H9 (cell line): Measurements from ENCODE around the gene TAS1R1. TPM values are rescaled to one million over a fixed set of nuclear protein-coding genes. Genes with fewer than 3 reads are reported as not detected.

Experiments used
- DNase-seq: peaks from one replicate; pipeline ENCODE4 v3.0.0-alpha.2; 2017
- H2AFZ ChIP-seq: one replicate; pipeline ENCODE4 v1.6.1; 2013; ENCODE audit warnings: mild to moderate bottlenecking, low read length, control low read depth, moderate library complexity
- H2AK5ac ChIP-seq: 2 replicates; pipeline ENCODE4 v1.6.1; 2013; ENCODE audit warnings: low read length, control low read depth, mixed read lengths; ENCODE audit not compliant: insufficient read length
- H2BK120ac ChIP-seq: one replicate; pipeline ENCODE4 v1.6.1; 2013; ENCODE audit warnings: low read depth, mild to moderate bottlenecking, low read length, control low read depth, inconsistent platforms; ENCODE audit not compliant: poor library complexity, severe bottlenecking
- H2BK12ac ChIP-seq: 2 replicates; pipeline ENCODE4 v1.6.1; 2013; ENCODE audit warnings: low read length, control low read depth, mixed read lengths, low read depth; ENCODE audit not compliant: insufficient read length
- H2BK15ac ChIP-seq: 2 replicates; pipeline ENCODE4 v1.6.1; 2013; ENCODE audit warnings: low read depth, low read length, control low read depth
- H2BK20ac ChIP-seq: one replicate; pipeline ENCODE4 v1.6.1; 2013; ENCODE audit warnings: low read depth, mild to moderate bottlenecking, low read length, control low read depth, inconsistent platforms; ENCODE audit not compliant: poor library complexity, severe bottlenecking
- H2BK5ac ChIP-seq: 2 replicates; pipeline ENCODE4 v1.6.1; 2013; ENCODE audit warnings: low read length, control low read depth, mixed read lengths; ENCODE audit not compliant: insufficient read length
- H3K14ac ChIP-seq: 2 replicates; pipeline ENCODE4 v1.6.1; 2013; ENCODE audit warnings: low read length, control low read depth; ENCODE audit not compliant: insufficient read depth
- H3K18ac ChIP-seq: 2 replicates; pipeline ENCODE4 v1.6.1; 2013; ENCODE audit warnings: low read depth, mild to moderate bottlenecking, mixed read lengths, low read length, control low read depth; ENCODE audit not compliant: insufficient read length
- H3K23ac ChIP-seq: 2 replicates; pipeline ENCODE4 v1.6.1; 2013; ENCODE audit warnings: low read length, control low read depth, mixed read lengths, low read depth; ENCODE audit not compliant: insufficient read length
- H3K23me2 ChIP-seq: 2 replicates; pipeline ENCODE4 v1.6.1; 2013; ENCODE audit warnings: low read depth, mild to moderate bottlenecking, mixed read lengths, low read length, control low read depth; ENCODE audit not compliant: insufficient read length, poor library complexity, severe bottlenecking
- H3K27ac ChIP-seq: 2 replicates; pipeline ENCODE4 v1.5.1; 2013; ENCODE audit warnings: low read length, control low read depth, mixed read lengths, low read depth; ENCODE audit not compliant: insufficient read length
- H3K27me3 ChIP-seq: 2 replicates; pipeline ENCODE4 v1.6.1; 2013; ENCODE audit warnings: low read length, control low read depth, inconsistent platforms; ENCODE audit not compliant: insufficient read depth
- H3K4ac ChIP-seq: 2 replicates; pipeline ENCODE4 v1.6.1; 2013; ENCODE audit warnings: low read depth, mild to moderate bottlenecking, control low read depth, inconsistent platforms, low read length, moderate library complexity
- H3K4me1 ChIP-seq: 2 replicates; pipeline ENCODE4 v1.6.1; 2013; ENCODE audit warnings: low read length, control low read depth, inconsistent platforms; ENCODE audit not compliant: insufficient read depth
- H3K4me2 ChIP-seq: 2 replicates; pipeline ENCODE4 v1.6.1; 2013; ENCODE audit warnings: low read length, control low read depth, mixed read lengths; ENCODE audit not compliant: insufficient read length, insufficient read depth
- H3K56ac ChIP-seq: 2 replicates; pipeline ENCODE4 v1.6.1; 2013; ENCODE audit warnings: low read depth, mild to moderate bottlenecking, mixed read lengths, low read length, control low read depth; ENCODE audit not compliant: insufficient read length
- H3K79me1 ChIP-seq: 2 replicates; pipeline ENCODE4 v1.6.1; 2013; ENCODE audit warnings: low read depth, mild to moderate bottlenecking, moderate library complexity, low read length, control low read depth, inconsistent platforms; ENCODE audit not compliant: insufficient read depth, poor library complexity, severe bottlenecking
- H3K79me2 ChIP-seq: 2 replicates; pipeline ENCODE4 v1.6.1; 2013; ENCODE audit warnings: low read length, control low read depth, inconsistent platforms; ENCODE audit not compliant: insufficient read depth
- H3K9ac ChIP-seq: 2 replicates; pipeline ENCODE4 v1.6.1; 2013; ENCODE audit warnings: low read length, control low read depth, mixed read lengths; ENCODE audit not compliant: insufficient read length; ENCODE audit errors: extremely low read depth
- H3K9me3 ChIP-seq: one replicate; pipeline ENCODE4 v1.6.1; 2013; ENCODE audit warnings: low read depth, low read length, inconsistent platforms; ENCODE audit not compliant: control insufficient read depth
- H3T11ph ChIP-seq: one replicate; pipeline ENCODE4 v1.6.1; 2013; ENCODE audit warnings: mild to moderate bottlenecking, low read length, control low read depth, inconsistent platforms
- H4K20me1 ChIP-seq: one replicate; pipeline ENCODE4 v1.6.1; 2013; ENCODE audit not compliant: control insufficient read depth, insufficient read length, insufficient read depth
- H4K5ac ChIP-seq: 2 replicates; pipeline ENCODE4 v1.6.1; 2013; ENCODE audit warnings: low read depth, mild to moderate bottlenecking, mixed read lengths, low read length, control low read depth; ENCODE audit not compliant: insufficient read length
- H4K8ac ChIP-seq: replicated peaks from 2 replicates; pipeline ENCODE4 v1.6.1; 2013; ENCODE audit warnings: low read length, control low read depth, mixed read lengths, low read depth; ENCODE audit not compliant: insufficient read length
- H4K91ac ChIP-seq: 2 replicates; pipeline ENCODE4 v1.6.1; 2013; ENCODE audit warnings: low read depth, mild to moderate bottlenecking, moderate library complexity, mixed read lengths, low read length, control low read depth; ENCODE audit not compliant: insufficient read length
- H3K27ac Mint-ChIP-seq, 3 experiments: 2 replicates in 2 of 3; 3 replicates in 1 of 3; pipeline ENCODE4 v1.8.0; 2020 to 2021; ENCODE audit warnings: mixed read lengths in 3 of 3, mild to moderate bottlenecking in 1 of 3, moderate library complexity in 1 of 3
- H3K27me3 Mint-ChIP-seq: 2 replicates; pipeline ENCODE4 v1.8.0; 2021; ENCODE audit warnings: low read depth, mild to moderate bottlenecking, moderate library complexity, mixed read lengths
- H3K36me3 Mint-ChIP-seq, 3 experiments: 2 replicates in 2 of 3; 3 replicates in 1 of 3; pipeline ENCODE4 v1.8.0; 2020 to 2021; ENCODE audit warnings: low read depth in 3 of 3, mixed read lengths in 3 of 3; ENCODE audit not compliant: insufficient read depth in 1 of 3
- H3K4me1 Mint-ChIP-seq, 2 experiments: 2 replicates each; pipeline ENCODE4 v1.8.0; 2020; ENCODE audit warnings: mixed read lengths in 2 of 2
- H3K4me3 Mint-ChIP-seq, 2 experiments: 2 replicates in 1 of 2; 3 replicates in 1 of 2; pipeline ENCODE4 v1.8.0; 2020 to 2021; ENCODE audit warnings: mild to moderate bottlenecking in 2 of 2, mixed read lengths in 2 of 2, moderate library complexity in 1 of 2
- H3K9me3 Mint-ChIP-seq, 2 experiments: 2 replicates in 1 of 2; 3 replicates in 1 of 2; pipeline ENCODE4 v1.8.0; 2020; ENCODE audit warnings: mild to moderate bottlenecking in 2 of 2, mixed read lengths in 2 of 2, moderate library complexity in 1 of 2
- CTCF ChIP-seq: fragments of 200-600 bp; sonication (generic); conservative IDR thresholded peaks from 3 replicates; pipeline ENCODE4 v1.8.0; 2021; ENCODE audit warnings: antibody characterized with exemption, mild to moderate bottlenecking
- WGBS: extraction: QIAGEN DNeasy Blood & Tissue Kit; methylation state at CpG from one replicate; pipeline ENCODE4 v1.1.7; 2013; ENCODE audit warnings: missing lambda C conversion rate, low lambda C conversion rate, mixed read lengths; ENCODE audit not compliant: insufficient read length; ENCODE audit errors: extremely low coverage; 5-methylcytosine and 5-hydroxymethylcytosine counted together
- total RNA-seq: library from RNA; stranded (reverse); gene quantifications from 2 replicates; pipeline ENCODE4 v1.2.1, GENCODE V29; 2021

The TAS1R1 gene
- total RNA-seq, 1 experiment from 2014 or later: not detected

- no peak within 1 kb of the TSS for H2BK120ac ChIP-seq
- peaks cover 15 to 17% of the 10 kb centered on the region in 2 experiments for H3K4me1 Mint-ChIP-seq
- no peak within 1 kb of the TSS for H2BK12ac ChIP-seq
- no peak within 1 kb of the TSS for H4K8ac ChIP-seq
- H4K5ac ChIP-seq: no peak within 1 kb of the TSS
- no peaks in the 10 kb centered on the region for H3K9me3 ChIP-seq
- no peak within 1 kb of the TSS for H2BK20ac ChIP-seq
- no CpG with 5 or more reads among the region's 58 CpGs for WGBS
- no peak within 1 kb of the TSS for H2AK5ac ChIP-seq
- peaks cover 11% of the 10 kb centered on the region for H3K27me3 Mint-ChIP-seq
- H3K4me2 ChIP-seq: peak within 1 kb of the TSS; percentile 60
- peak within 1 kb of the TSS; percentile 92 to 95 for H3K4me3 Mint-ChIP-seq
- peak within 1 kb of the TSS; percentile 79 for H3K14ac ChIP-seq
- H3K18ac ChIP-seq: peak within 1 kb of the TSS; percentile 78
- peak within 1 kb of the TSS; percentile 82 to 96 (median 94); a peak in 5 of 7 replicates for H3K27ac Mint-ChIP-seq
- no peak within 1 kb of the TSS for H3K27ac ChIP-seq
- no peak for TF ChIP-seq CTCF
- no peaks in the 10 kb centered on the region for H3K79me2 ChIP-seq
- peak; percentile 98 for DNase-seq
- H3K27me3 ChIP-seq: no peaks in the 10 kb centered on the region
- no peak within 1 kb of the TSS for H2BK15ac ChIP-seq
- H3K9ac ChIP-seq: peak within 1 kb of the TSS; percentile 25
- H3T11ph ChIP-seq: no peak within 1 kb of the TSS
- H4K20me1 ChIP-seq: no peaks in the 10 kb centered on the region
- no peak within 1 kb of the TSS for H4K91ac ChIP-seq
- H3K4me1 ChIP-seq: no peaks in the 10 kb centered on the region; the same call in 1 of the 2 replicates
- H3K23me2 ChIP-seq: peaks cover 7% of the 10 kb centered on the region
- peaks cover 0 to 12% (median 2%) of the 10 kb centered on the region in 3 experiments; a peak in 4 of 7 replicates for H3K36me3 Mint-ChIP-seq
- no peaks in the 10 kb centered on the region; a peak in 1 of 5 replicates for H3K9me3 Mint-ChIP-seq
- H3K56ac ChIP-seq: no peak within 1 kb of the TSS
- H2BK5ac ChIP-seq: no peak within 1 kb of the TSS
- peaks cover 4% of the 10 kb centered on the region for H3K79me1 ChIP-seq
- no peak within 1 kb of the TSS for H2AFZ ChIP-seq
- no peak within 1 kb of the TSS for H3K23ac ChIP-seq
- H3K4ac ChIP-seq: no peak within 1 kb of the TSS
Measured at GRCh38 chr1:6579374-6580118, 24.4 kb downstream of the TAS1R1 start, which contains the start of gene ZBTB48. ZBTB48 (plus strand) TSS chr1:6579994; CDS start chr1:6580610, 616 bp downstream.
